Karpas-422 (cell line): ENCODE results near the gene GPR39. TPM values are rescaled to one million over a fixed set of nuclear protein-coding genes. Genes with fewer than 3 reads are reported as not detected.

Experiments
- DNase-seq: peaks from one replicate; pipeline ENCODE4 v3.0.0-alpha.2; 2015
- H2AFZ ChIP-seq: fragments of 200-600 bp; sonication (generic); 2 replicates; pipeline ENCODE4 v1.6.1; 2014; ENCODE audit warnings: antibody characterized with exemption, low read length, mixed read lengths
- H3K27ac ChIP-seq: fragments of 200-600 bp; sonication (generic); 2 replicates; pipeline ENCODE4 v1.5.1; 2014; ENCODE audit warnings: mild to moderate bottlenecking, low read length, moderate library complexity
- H3K27me3 ChIP-seq: fragments of 200-600 bp; sonication (generic); 2 replicates; pipeline ENCODE4 v1.6.1; 2014; ENCODE audit warnings: low read length, mixed read lengths
- H3K36me3 ChIP-seq: fragments of 200-600 bp; sonication (generic); 2 replicates; pipeline ENCODE4 v1.6.1; 2014; ENCODE audit warnings: low read length, mixed read lengths; ENCODE audit not compliant: insufficient read depth
- H3K4me1 ChIP-seq: fragments of 200-600 bp; sonication (generic); 2 replicates; pipeline ENCODE4 v1.6.1; 2014; ENCODE audit warnings: mild to moderate bottlenecking, low read length, mixed read lengths
- H3K4me2 ChIP-seq: fragments of 200-600 bp; sonication (generic); 2 replicates; pipeline ENCODE4 v1.6.1; 2014; ENCODE audit warnings: low read length, low read depth, mild to moderate bottlenecking; ENCODE audit not compliant: poor library complexity, severe bottlenecking
- H3K4me3 ChIP-seq: fragments of 200-600 bp; sonication (generic); 2 replicates; pipeline ENCODE4 v1.5.1; 2014; ENCODE audit warnings: mild to moderate bottlenecking, antibody characterized with exemption, low read length, mixed read lengths
- H3K79me2 ChIP-seq: fragments of 200-600 bp; sonication (generic); 2 replicates; pipeline ENCODE4 v1.6.1; 2014; ENCODE audit warnings: mild to moderate bottlenecking, low read length, mixed read lengths
- H3K9ac ChIP-seq: fragments of 200-600 bp; sonication (generic); 2 replicates; pipeline ENCODE4 v1.6.0; 2014; ENCODE audit warnings: low read length
- H3K9me2 ChIP-seq: fragments of 200-600 bp; sonication (generic), shearing (Covaris generic); replicated peaks from 2 replicates; pipeline ENCODE4 v1.6.0; 2014; ENCODE audit warnings: mild to moderate bottlenecking, low read length, moderate library complexity; ENCODE audit not compliant: insufficient read depth
- H3K9me3 ChIP-seq: fragments of 300-700, 200-600 bp; sonication (generic); 2 replicates; pipeline ENCODE4 v1.6.1; 2014; ENCODE audit warnings: low read length, mixed read lengths
- H4K20me1 ChIP-seq: fragments of 200-600 bp; sonication (generic); 2 replicates; pipeline ENCODE4 v1.6.1; 2014; ENCODE audit warnings: mild to moderate bottlenecking, antibody characterized with exemption, low read length, low read depth; ENCODE audit not compliant: insufficient read depth
- total RNA-seq: library from RNA; depleted of rRNA; stranded (reverse); fragments of >200 nt; shearing (Covaris generic); gene quantifications from 2 replicates; pipeline ENCODE4 v1.2.3, GENCODE V29; 2014; ENCODE audit warnings: low replicate concordance

Gene GPR39
- total RNA-seq, 1 experiment from 2014 or later, result 0.34 TPM

- Histone ChIP-seq H3K27me3 (no peaks in the 10 kb centered on the region), H3K4me3 (no peak overlapping the region), H3K9me3 (no peaks in the 10 kb centered on the region), H4K20me1 (no peaks in the 10 kb centered on the region), H3K9me2 (no peaks in the 10 kb centered on the region), H2AFZ (no peak overlapping the region), H3K4me2 (no peak overlapping the region), H3K4me1 (no peaks in the 10 kb centered on the region), H3K36me3 (no peaks in the 10 kb centered on the region), H3K9ac (no peak overlapping the region), H3K79me2 (no peaks in the 10 kb centered on the region), H3K27ac (no peak overlapping the region)
- DNase-seq, result no peak
These were observed 1.2 kb upstream of the GPR39 start for GRCh38 chr2:132415256-132415914.

- Histone ChIP-seq H4K20me1 (no peaks in the 10 kb centered on the region), H3K9me3 (no peaks in the 10 kb centered on the region), H3K9me2 (no peaks in the 10 kb centered on the region), H3K4me1 (peaks cover 4% of the 10 kb centered on the region), H2AFZ (no peak overlapping the region), H3K9ac (no peak overlapping the region), H3K27ac (no peak overlapping the region), H3K27me3 (no peaks in the 10 kb centered on the region), H3K79me2 (no peaks in the 10 kb centered on the region), H3K4me2 (no peak overlapping the region), H3K4me3 (no peak overlapping the region), H3K36me3 (no peaks in the 10 kb centered on the region)
- DNase-seq, result no peak
These were observed 486 bp upstream of the GPR39 start for GRCh38 chr2:132415915-132416722.

GRCh38 chr2:132417430-132418035, 928 bp downstream of the GPR39 start:
- H3K36me3 ChIP-seq, result no peaks in the 10 kb centered on the region
- no peak overlapping the region for H3K4me2 ChIP-seq
- H4K20me1 ChIP-seq, result no peaks in the 10 kb centered on the region
- no peak overlapping the region for H2AFZ ChIP-seq
- no peak overlapping the region for H3K4me3 ChIP-seq
- DNase-seq, result no peak
- H3K27me3 ChIP-seq, result no peaks in the 10 kb centered on the region
- no peak overlapping the region for H3K9ac ChIP-seq
- no peaks in the 10 kb centered on the region for H3K9me2 ChIP-seq
- peaks cover 9% of the 10 kb centered on the region for H3K4me1 ChIP-seq
- H3K9me3 ChIP-seq, result no peaks in the 10 kb centered on the region
- H3K27ac ChIP-seq, result no peak overlapping the region
- H3K79me2 ChIP-seq, result no peaks in the 10 kb centered on the region

DNA sequence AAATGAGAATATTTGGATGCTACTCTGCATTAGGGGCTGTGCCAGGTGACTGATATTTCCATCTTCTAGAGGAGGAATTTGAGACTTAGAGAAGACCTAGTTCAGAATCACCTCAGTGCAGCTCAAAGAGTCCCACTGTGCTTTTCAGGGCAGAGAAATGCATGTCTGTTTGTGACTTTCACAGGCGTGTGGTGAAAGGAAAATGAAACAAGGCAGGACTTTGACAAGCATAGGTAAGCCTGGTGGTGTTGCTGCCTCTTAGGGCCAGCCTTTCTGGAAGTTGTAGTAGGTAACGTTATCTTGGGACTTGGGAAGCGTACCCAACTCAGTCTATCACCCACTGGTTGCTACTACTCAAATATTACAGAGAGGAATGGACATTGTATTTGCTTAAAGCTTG, 2.6 kb downstream of the GPR39 start:
- Histone ChIP-seq H3K4me2 (no peak overlapping the region), H2AFZ (no peak overlapping the region), H3K27ac (no peak overlapping the region), H3K4me1 (peaks cover 20% of the 10 kb centered on the region), H3K79me2 (no peaks in the 10 kb centered on the region), H3K27me3 (no peaks in the 10 kb centered on the region), H4K20me1 (no peaks in the 10 kb centered on the region), H3K4me3 (no peak overlapping the region), H3K9ac (no peak overlapping the region), H3K9me3 (no peaks in the 10 kb centered on the region), H3K36me3 (no peaks in the 10 kb centered on the region), H3K9me2 (no peaks in the 10 kb centered on the region)
- no peak for DNase-seq

DNA sequence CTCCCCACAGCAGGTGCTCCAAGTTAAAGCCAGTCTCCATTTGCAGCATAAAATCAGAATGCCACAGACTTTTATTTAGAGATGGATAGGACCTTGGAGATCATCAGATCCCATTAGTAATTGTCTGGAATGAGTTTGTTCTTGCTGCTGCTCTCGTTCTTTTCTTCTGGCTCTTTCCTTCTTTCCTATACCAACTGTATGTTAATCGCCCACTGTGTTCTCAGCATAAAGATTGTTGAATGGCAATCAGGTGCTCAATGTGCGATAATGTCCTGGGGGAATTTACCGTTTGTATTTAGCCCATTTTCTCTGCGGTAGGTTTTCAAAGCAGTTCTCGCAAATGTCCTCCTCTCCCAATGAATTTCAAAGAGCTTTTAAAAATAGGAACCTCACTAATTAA, 3.3 kb downstream of the GPR39 start:
- no peak for DNase-seq
- Histone ChIP-seq H3K9ac (no peak overlapping the region), H3K9me3 (no peaks in the 10 kb centered on the region), H3K4me2 (no peak overlapping the region), H3K9me2 (no peaks in the 10 kb centered on the region), H3K4me3 (no peak overlapping the region), H3K79me2 (no peaks in the 10 kb centered on the region), H3K36me3 (no peaks in the 10 kb centered on the region), H3K4me1 (peaks cover 27% of the 10 kb centered on the region), H3K27ac (no peak overlapping the region), H2AFZ (no peak overlapping the region), H3K27me3 (no peaks in the 10 kb centered on the region), H4K20me1 (no peaks in the 10 kb centered on the region)

- no peak for DNase-seq
- Histone ChIP-seq H4K20me1 (no peaks in the 10 kb centered on the region), H3K4me1 (peaks cover 28% of the 10 kb centered on the region), H3K36me3 (no peaks in the 10 kb centered on the region), H3K27me3 (no peaks in the 10 kb centered on the region), H3K9ac (no peak overlapping the region), H3K9me3 (no peaks in the 10 kb centered on the region), H3K79me2 (no peaks in the 10 kb centered on the region), H3K4me3 (no peak overlapping the region), H3K27ac (no peak overlapping the region), H2AFZ (no peak overlapping the region), H3K9me2 (no peaks in the 10 kb centered on the region), H3K4me2 (no peak overlapping the region)
These were observed 4.5 kb downstream of the GPR39 start for GRCh38 chr2:132420816-132421805.

GRCh38 chr2:132422736-132423135, 6.1 kb downstream of the GPR39 start:
- DNase-seq, result no peak
- Histone ChIP-seq H3K4me2 (no peak overlapping the region), H3K9me2 (no peaks in the 10 kb centered on the region), H3K4me3 (no peak overlapping the region), H3K4me1 (peaks cover 34% of the 10 kb centered on the region), H2AFZ (no peak overlapping the region), H3K27me3 (no peaks in the 10 kb centered on the region), H3K36me3 (no peaks in the 10 kb centered on the region), H3K27ac (no peak overlapping the region), H3K9ac (no peak overlapping the region), H3K9me3 (no peaks in the 10 kb centered on the region), H3K79me2 (no peaks in the 10 kb centered on the region), H4K20me1 (no peaks in the 10 kb centered on the region)
